GM19238 (cell line): ENCODE data around the gene HLCS.

Experiments
- DNase-seq: peaks from one replicate; pipeline ENCODE4 v3.0.0; 2011; ENCODE audit warnings: low spot score; ENCODE audit not compliant: insufficient read length

The HLCS gene

DNA sequence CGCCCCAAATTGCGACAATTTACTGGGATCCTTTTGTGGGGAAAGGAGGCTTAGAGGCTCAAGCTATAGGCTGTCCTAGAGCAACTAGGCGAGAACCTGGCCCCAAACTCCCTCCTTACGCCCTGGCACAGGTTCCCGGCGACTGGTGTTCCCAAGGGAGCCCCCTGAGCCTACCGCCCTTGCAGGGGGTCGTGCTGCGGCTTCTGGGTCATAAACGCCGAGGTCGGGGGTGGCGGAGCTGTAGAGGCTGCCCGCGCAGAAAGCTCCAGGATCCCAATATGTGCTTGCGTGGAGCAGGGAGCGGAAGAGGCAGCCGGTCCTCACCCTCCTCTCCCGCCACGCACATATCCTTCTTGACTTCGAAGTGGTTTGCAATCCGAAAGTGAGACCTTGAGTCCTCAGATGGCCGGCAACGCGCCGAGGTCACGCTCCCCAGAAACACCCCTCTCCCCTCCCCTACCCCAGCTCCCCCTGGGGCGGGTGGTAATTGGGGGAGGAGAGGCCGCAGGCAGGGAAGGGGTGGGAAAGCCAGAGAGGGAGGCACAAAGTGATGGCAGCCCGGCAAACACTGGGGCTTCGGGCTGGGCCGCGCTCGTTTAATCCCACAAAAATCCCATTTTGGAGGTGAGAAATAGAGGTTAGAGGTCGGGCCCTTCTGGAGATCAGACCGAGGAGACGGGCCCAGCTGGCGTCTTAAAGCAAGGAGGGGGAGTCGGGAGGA is 261.4 kb downstream of the HLCS start:
- no peak for DNase-seq

DNA sequence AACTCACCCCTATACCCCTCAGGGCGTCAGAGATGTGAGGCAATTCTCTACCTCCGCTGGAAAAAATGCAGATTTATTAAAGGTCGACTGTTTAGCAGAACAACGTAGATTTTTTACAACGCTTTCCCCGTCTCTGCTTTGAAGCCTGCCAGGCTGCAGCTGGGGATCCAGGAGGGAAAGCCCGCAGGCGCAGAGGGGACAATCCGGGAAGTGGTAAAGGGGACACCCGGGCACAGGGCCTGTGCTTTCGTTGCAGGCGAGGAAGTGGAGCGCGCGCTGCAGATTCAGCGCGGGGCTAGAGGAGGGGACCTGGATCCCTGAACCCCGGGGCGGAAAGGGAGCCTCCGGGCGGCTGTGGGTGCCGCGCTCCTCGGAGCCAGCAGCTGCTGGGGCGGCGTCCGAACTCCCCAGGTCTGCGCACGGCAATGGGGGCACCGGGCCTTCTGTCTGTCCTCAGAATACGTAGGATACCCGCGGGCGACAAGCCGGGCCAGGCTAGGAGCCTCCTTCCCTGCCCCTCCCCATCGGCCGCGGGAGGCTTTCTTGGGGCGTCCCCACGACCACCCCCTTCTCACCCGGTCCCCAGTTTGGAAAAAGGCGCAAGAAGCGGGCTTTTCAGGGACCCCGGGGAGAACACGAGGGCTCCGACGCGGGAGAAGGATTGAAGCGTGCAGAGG is 262.1 kb downstream of the HLCS start:
- no peak for DNase-seq

DNA sequence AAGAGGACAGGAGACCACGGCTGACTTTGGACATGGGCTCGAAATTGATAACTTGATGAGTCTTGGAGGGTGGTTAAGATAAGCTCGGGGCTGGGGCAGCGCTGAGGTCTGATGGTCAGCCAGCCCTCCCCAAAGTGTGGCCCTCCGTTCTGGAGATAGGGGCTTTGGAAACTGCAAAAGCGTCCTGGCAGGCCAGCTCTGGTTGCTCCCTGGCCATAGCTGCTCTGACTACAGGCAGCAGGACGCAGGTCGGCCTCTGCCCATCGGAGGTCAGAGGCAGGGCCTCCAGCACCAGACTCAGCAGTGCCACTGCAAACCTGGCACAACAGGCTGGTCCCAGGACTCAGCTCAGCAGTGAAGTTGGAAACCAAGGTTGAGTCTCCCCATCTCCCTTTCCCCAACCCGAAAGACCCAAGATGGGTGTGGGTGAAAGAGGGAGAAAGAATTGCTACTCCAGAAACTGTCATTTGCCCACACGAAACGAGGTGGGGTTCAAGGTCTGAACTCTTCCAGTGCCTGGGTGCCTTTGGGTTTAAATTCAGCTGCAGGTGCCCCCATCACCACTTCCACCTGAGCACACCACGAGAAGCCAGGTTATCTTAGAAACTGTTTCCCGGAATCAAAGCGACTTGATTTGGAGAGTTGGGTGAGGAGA is 262.7 kb downstream of the HLCS start:
- no peak for DNase-seq

DNA sequence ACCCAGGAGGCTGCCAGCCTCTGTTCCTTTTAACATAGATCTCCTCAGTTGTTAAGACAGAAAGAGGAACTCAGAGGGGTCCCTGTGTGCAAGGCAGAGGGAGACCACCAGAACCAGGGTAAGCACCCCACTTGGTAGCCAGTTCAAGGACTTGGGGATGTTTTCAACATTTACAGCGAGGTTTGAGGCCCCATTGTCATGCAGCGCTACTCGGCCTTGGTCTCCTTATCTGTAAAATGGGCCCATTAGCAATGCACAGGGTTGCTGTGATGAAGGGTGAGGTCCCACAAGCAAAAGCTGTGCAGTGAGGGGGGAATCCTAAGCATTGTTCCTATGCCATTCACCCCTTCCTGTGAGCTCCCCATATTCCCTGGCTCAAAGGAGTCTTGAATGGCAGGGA is 263.3 kb downstream of the HLCS start:
- DNase-seq = no peak

DNA sequence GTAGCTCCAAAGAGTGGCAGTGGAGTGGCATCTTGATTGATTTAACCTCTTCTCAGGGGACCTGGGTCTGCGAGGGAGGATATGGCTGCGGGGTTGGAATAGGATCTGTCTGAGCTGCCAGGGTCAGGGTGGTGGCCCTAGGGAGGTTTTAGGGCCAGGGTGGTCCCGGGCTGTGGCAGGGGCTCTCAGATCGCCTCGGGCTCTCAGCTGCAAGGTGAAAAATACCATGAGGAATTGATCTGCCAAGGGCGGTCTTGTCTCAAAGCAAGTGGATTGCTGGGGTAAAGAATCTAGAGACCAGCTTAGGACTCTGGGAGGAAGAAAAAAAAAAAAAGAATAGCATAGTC is 263.9 kb downstream of the HLCS start:
- no peak for DNase-seq

DNA sequence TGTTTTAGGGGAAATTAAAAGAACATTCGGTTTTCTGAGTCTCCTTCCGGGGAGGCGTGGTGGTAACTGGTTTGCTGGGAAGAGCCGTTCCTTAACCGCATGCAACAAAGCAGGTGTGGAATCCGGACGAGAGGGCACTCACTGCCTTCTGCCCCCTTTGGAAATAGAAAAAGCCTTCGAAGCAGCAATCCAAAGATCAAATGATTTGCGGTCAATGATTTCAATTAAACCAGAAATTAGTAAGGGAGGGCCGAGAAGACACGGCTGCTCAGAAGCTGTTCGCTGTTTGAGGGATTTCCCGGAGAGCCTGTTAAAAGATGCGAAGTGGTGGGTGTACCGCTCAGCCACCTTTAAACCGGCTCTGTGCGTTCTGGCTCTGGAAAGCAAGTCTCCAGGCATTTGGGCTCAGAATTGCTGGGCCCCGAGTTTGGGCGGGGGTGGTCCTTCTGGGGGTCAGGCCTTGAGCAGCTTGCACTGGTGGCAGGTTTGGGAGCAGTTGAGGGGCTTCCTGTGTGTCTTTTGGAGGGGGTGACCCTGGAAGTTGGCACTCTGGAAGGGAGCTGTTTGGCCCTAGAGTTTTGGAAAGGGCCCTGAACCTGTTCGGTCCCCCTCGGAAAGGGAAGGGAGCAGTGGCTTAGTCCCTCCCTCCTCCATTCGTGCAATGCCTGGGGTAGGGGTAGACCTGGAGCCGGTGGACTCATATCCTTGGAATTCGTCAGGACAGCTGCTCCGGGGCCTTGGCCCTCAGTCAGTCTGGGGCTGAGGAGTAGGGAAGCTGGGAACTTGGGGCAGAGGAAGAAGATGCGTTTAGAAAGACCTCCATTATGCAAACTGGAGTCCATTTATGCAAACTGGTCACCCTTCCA is 264.5 kb downstream of the HLCS start:
- no peak for DNase-seq

DNA sequence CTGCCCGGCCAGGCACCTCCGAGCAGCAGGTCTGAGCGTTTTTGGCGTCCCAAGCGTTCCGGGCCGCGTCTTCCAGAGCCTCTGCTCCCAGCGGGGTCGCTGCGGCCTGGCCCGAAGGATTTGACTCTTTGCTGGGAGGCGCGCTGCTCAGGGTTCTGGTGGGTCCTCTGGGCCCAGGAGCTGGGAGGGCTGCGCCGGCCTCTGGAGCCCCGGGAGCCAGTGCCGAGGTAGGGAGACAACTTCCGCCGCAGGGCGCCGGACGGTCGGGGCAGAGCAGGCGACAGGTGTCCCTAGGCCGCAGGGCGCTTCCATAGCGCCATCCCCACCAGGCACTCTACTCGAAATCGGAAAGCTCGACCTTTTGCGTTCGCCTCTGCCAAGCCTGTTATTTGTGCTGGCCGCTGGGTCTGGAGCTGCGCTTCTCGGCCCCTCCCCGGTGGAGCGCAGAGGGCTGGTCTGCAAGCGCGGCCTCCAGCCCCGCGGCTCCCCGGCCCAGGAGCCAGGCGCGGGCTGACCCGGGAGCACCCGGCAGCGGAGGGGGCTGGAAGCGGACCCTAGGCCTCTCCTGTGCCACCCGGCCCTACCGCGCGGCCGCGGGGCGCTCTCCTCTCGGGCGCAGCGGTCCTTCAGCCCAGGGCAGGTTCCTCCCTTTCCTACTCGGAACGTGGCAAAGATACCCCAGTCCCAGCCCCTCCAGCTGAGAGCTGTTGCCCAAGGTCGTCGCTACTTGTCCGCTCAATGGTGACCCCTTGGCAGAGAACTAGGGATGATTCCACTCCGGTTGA is 265.3 kb downstream of the HLCS start:
- no peak for DNase-seq
